Measurements from ENCODE around the gene DNAJB7.
"Not testable (repeated sequence)": the region's sequence is repeated elsewhere in the genome, so short reads cannot be mapped to it uniquely, and the experiment has no call there.

DNAJB7 gene

DNA sequence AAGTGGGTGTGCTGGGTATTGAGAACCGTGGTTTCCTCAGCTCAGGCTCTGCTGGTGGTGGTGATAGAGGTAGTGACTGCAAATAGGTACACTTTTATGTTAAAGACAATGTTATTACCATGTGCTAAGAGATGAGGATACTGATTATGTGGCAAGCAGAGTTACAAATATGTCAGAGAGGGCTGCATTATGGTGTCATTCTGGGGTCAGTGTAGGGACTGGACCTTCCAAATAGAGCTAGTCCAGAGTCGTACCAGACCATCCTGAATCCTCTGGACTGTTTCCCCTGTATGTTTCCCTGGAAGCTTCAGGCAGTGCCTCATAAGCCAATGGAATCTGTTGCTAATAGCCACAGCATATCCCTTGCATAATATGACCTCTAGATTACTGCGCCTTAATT is at the start of gene DNAJB7:
Gene DNAJB7, minus strand, starts transcription at position 101 of the 400 bp plus-strand sequence. CDS start 119 bp downstream, outside the sequence.
- DNase-seq, result no peak

DNA sequence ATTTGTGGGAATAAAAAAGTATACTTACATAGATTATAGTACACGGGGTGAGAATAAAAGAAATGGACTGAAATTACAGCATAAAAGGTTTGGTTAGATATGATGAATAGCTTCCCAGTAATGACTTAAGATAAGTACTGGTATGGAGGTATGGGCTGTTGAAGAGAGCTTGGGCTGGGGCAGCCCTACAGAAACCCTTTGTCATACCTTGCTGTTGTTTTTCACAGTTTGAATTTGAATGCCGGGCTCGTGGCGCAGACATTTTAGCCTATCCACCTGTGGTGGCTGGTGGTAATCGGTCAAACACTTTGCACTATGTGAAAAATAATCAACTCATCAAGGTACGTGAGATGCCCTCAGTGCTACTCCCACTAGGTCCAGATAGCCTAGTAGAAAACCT is 47.0 kb upstream of the DNAJB7 start:
- no peak for DNase-seq

DNA sequence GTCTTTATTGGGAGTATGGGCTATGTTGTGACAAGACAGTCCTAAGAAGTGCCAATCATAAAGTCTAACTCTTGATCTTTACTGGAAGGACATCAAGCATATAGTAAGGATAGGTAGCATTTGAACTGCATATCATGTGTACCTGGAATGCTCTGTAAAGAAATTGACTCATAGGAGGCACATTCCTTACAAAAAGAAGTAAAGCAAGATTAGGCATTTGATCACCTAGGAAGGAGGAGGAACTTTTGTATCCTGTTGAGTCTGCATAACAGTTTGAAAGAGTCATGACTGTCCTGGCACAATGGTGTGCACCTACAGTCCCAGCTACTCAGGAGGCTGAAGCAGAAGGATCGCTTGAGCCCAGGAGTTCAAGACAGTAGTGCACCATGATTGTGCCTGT is 42.2 kb upstream of the DNAJB7 start:
- no peak for DNase-seq

DNA sequence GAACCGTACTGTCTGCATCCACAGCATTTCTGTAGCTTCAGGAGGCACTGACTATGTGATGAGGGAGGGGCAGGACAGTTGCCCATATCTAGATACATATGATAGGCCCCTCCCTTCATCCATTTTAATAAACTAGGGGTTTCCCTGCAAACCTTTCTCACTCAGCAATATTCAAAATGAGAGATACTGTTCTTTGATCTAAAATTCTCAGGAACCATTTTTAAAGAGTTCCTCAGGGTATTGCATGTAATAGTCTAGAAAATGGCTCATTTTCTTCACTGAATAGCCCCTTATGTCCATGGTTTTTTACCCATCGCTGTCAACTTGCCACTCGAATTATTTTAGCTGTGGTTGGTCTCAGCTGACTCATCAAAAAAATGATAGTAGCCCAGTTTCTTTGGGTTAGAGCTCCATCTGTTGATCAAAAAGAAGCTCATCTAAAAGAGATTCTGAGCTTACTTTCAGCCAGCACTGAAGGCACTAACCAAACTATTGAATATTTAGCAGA is 37.0 kb upstream of the DNAJB7 start:
- no peak for DNase-seq

DNA sequence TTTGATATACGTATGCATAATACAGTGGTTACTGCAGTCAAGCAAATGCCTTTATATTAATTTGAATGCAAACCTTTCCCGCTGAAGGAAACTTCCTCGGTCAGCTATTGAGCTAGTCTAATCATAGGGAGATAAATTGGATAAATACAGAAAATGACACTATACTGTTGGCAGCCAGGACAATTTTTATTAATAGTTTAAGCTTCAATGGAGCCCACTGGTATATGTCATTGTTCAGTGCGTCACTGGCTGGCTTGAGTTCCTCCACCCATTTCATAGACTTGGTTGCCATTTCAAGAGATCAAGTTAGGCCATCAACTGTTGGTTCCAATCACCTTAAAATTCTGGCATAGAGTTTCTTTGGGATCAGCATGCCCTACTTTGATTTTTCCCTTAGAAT is 32.5 kb upstream of the DNAJB7 start:
- DNase-seq, result no peak

DNA sequence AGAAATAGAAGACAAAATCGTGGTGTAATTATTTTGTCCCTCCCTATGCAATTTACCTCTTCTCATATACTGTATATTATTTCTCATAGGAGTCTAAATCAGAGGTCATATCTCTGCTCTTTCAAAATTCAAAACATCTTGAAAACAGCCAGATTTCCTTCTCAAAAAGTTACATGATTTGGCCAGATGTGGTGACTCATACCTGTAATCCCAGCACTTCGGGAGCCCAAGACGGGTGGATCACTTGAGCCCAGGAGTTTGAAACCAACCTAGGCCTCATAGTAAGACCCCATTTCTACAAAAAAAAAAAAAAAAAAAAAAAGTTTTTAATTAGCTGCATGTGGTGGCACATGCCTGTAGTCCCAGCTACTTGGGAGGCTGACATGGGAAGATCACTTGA is 29.0 kb upstream of the DNAJB7 start:
- DNase-seq, result no peak

DNA sequence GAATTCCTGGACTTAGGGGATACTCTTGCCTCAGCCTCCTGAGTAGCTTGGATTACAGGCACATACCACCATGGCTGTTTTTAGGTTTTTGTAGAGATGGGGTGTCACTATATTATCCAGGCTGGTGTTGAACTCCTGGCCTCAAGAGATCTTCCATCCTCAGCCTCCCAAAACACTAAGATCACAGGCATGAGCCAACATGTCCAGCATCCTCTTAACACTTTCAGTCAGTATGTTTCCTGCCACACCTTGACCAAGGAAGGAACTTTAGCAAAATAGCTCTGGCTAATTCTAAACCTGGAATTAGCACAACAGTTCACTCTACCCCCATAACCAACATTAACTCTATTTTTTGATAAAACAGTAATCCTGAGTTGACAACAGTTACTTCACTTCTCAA is 27.2 kb upstream of the DNAJB7 start:
- DNase-seq, result no peak

DNA sequence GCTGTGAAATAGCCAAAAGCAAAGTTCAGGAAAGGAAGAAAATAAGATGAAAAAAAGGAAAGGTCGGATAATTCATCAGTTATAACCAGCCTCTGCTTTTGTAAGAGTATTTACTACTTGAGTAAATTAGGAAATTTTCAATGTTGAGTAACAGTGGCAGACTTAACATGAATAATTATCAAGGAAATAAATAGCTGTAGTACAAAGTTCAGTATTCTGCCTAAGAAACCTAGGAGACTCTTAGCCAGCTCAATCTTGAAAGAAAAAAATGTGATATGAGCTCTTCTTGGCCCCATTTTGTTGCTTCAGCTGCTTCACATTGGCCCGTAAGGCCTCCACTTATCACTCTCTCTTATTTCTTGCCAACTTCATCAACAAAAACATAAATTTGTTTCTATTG is 17.0 kb upstream of the DNAJB7 start:
- no peak for DNase-seq

DNA sequence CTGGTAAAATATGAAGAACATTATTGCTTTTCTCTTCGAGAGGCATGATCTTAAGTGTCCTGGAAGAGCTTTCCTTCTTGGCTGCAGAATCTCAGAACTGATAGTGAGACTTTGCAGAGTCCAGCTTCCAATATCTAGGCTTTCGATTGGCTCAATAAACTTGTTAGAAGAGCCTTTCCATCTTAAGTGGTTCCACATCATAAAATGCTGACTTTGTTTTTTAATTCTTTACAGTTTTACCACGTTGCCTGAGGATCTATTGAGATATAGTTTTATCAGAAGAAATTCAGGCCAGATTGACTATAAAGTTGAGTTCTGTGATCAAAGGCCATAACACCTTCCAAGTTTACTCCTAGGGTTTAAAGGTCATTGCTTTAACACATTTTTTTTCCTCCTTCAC is 15.6 kb upstream of the DNAJB7 start:
- DNase-seq, result no peak

DNA sequence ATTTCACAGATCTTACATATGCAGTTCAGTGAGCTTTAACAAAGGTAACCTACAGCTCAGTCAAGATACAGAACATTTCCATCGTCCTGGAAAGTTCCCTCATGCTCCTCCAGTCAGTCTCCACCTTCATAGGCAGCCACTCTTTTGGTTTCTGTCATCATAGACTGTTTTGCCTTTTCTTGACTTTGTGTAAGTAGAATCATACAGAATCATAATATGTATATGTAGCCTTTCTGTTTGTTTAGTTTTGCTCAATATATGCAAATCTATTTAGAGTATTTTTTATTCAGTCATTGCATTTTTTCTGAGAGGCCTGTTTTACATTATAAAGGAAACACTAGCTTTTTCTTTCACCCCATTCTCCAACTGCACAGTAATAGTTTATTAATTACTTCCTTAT is 15.0 kb upstream of the DNAJB7 start:
- no peak for DNase-seq

DNA sequence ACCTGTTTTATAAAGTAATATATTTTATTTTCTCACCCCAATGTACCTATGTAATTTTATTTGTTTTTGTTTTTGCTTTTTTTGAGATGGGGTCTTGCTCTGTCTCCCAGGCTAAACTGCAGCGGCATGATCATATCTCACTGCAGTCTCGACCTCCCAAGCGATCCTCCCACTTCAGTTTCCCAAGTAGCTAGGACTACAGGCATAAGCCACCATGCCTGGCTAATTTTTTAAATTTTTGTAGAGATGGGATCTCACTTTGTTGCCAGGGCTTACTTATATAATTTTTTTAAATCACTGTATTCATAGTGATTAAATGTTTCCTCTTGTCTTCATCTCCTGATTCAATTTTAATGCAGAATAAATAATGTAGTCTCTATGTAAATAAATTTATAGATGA is 13.2 kb upstream of the DNAJB7 start:
- DNase-seq, result no peak

DNA sequence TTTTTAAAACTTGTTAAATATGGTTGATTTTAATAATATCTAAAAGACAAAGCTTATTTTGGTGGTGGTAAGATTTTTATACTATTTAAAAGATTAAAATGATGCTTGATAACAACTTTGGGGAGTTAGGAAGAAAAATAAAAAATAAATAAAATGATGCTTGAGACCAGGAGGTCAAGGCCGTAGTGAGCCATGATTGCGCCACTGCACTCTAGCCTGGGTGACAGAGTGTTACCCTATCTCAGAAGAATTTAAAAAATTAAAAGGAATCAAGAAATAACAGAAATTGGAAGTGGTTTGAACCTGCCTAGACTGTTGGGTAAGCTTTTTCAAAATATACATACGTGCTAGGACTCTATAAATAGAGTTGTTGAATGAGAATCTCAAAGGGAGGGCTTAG is 12.1 kb upstream of the DNAJB7 start:
- no peak for DNase-seq

DNA sequence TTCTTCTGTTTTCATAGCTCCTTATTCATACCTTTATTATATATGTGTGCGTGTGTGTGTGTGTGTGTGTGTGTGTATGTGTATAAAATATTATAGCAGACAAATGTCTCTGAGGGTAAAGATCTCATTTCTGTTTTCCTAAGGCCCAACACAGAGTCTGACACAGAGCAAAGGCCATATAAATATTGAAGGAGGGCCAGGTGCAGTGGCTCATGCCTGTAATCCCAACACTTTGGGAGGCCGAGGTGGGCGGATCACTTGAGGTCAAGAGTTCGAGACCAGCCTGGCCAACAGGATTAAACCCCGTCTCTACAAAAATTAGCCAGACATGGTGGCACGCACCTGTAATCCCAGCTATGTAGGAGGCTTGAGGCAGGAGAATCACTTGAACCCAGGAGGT is 6.5 kb upstream of the DNAJB7 start:
- DNase-seq, result not testable (repeated sequence)

DNA sequence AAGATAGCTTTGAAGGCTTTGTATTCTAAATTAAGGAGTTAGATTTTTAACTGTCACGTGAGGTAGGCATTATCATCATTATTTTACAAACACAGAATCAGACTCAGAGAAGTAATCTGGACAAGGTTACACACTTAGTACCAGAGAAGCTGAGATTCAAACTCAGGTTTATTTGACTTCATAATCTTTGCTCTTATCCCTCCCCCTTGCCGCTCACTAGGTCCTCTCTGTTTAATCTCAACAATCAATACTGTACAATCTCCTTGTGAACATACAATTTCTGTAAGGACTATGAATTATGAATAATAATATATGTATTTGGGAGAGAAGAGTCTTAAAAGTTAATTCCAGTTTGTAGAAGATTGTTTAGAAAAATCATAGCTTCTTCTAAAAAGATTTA is 5.2 kb upstream of the DNAJB7 start:
- DNase-seq, result no peak

DNA sequence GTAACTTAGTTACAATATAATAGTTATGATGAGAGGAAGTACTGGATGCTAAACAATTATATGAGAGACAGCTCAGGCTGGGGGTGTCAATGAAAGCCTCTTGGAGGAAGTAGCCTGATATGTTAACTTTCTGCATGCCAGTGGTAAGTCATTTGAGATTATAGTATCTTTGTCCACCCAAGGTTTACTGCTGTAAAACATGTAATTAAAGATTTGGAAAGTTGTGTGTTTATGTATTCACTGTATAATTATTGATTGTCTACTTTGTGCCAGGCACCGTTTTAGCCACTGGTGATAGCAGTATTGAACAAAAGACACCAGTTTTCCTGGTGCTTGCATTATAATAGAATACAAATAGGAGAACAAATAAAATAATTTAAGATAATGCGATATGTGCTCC is 624 bp upstream of the DNAJB7 start:
- no peak for DNase-seq

DNA sequence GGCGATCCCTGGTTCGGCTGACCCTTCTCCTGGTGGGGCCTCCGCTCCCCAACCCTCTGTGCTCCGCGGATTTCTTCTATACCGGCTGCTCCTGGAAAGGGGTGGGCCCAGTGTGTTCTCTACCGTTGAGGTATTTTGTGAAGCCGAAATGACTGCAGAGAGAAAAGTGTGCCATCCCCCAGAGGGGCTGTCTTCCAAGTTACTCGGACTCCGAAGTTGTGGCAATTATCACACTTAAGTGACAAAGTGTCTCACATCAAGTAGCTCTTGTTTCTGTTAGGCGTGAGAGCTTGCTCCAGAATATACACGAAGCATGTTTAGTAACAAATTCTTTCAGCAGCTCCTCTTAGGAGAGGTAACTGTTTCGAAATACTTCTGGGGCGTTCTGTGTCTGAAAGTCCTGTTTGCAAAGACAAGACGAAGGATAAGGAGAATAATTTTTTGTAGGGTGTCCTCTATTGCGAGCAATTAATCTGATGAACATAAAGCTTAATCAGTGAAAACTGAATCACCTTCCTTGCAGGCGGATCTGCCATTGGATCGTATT is 4.5 kb downstream of the DNAJB7 start:
- DNase-seq, result no peak

DNA sequence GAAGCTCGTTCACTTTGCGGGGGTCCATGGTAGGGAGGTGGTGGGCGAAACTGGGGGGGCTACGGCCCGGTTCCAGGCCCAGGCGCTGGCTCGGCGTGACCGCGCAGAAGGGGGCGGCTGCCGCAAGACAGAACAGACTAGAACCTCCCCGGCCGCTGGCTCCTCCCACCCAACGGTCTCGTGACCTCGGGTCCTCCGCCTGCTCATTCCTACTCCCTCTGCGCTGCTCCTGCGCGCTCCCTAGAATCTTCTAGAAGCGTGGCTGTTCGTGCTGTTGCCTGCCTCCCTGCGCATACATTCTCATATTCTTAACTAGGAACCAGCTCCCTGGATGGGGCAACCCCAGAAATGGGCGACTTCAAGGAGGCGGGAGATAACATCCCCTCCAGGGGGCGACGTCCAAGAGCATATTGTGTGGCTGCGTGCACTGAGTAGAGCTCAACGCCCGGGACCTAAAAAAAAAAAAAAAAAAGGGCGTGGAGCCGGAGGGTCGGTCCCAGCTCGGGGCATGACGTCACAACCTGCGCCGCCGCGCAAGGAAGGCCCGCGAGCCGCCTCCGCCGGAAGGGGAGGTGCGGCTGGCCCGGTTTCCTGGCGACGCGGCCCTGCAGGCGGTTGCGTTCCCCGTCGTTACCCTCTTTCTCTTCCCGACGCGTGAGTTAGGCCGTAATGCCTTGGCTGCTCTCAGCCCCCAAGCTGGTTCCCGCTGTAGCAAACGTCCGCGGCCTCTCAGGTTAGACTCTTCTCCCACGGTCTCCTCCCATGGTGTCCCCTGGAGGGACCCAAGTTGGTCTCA is 5.2 kb downstream of the DNAJB7 start, which contains the start of the genes ST13 and XPNPEP3:
Gene ST13, minus strand, starts transcription at position 127 of the 796 bp plus-strand sequence. Its CDS starts 99 bp downstream, at position 28.
Gene XPNPEP3, plus strand, starts transcription at position 636 of the 796 bp plus-strand sequence. Its CDS starts 34 bp downstream, at position 670.
- DNase-seq, result peak; percentile 74

DNA sequence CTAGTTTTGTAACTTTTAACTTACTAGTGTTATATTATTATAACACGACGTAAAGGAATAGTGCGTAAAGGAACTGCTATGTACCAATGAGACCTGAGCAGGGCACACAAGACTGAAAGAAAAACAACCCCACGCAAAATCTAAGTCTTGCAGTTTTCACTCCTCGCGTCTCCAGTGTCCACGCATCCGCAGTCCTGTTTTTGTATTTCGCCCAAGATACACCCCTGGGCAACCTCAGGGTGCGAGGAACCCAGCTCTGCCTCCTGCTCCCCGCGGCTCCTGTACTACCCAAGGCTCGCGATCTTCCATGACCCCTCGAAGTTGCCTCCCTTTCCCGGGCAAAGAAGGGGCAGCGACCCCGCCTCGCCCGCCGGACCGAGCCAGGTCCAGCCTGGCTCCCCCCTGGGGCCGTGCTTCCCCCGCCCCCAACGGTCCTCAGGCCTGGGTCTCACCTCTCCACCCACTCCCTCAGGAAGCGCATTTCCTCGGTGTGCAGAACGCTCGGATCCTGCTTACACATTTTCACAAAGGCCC is 5.9 kb downstream of the DNAJB7 start:
- DNase-seq, result no peak

DNA sequence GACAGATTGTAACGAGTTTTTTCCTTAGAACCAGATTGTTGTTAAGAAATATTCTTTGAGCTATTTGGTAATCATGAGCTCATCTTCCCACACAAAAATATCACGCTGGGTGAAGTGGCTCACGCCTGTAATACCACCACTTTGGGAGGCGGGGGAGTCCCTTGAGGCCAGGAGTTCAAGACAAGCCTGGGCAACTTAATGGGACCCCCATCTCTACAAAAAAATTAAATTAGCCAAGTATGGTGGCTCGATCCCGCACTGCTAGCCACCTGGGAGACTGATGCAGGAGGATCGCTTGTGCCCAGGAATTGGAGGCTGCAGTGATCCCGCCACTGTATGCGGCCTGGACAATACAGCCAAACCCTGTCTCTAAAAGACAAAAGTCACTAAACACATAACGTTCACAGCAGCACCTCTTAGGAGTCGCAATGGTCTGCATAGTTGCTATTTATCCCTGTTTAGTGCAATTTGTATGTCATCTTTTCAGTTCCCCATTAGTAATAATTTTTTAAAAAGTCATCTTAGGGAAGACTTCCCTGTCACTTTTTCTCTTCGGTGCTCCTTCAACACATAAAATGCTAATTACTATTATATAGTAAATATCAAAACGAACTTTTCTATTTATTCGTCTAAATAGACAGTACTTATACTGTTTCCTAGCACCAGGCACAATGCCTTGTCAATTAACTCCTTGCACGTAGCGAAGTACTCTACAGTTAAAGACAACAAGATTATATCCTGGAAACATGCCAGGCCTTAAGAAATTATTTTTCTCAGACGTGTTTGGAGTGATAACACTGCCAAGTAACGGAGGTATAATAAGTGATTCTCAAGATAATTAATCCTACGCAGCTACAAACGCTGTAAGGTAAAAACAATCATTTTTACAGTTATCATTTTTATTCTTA is 6.6 kb downstream of the DNAJB7 start:
- DNase-seq, result no peak

DNA sequence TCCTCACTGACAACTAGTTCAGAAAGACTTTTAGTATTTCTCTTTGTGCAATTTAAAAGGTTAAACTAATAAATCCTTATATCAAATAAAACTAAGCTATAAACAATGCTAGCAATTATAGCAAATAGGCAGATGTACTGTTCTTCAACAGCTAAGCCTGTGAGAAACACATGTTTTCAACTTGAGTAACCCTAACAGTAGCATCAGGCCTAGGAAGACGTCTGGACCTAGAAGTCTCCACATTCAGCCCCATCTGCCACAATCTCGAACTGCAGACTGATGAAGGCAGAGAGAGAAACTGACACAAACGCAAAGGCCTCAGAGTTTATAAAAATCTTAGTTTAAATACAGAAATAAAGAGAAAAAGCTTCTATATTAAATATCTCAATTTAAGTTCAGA is 8.0 kb downstream of the DNAJB7 start:
- DNase-seq, result no peak

DNA sequence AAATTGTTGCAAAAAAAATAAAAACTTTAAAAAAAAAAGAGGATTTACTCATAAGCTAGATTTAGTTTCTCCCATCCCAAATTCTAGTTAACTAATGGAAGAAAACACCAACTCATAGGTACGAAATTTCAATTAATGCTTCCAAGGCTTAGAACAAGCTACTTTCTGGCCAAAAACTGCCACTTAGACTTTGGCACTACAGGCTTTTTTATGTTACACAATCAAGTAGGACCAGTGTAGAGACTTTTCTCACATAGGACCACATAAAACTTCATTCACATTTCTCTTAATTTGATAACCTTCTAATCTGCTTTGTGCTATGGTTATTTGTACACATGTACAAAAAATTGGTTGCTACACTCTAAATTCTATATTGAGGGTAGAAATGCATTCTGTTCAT is 8.6 kb downstream of the DNAJB7 start:
- DNase-seq, result no peak

DNA sequence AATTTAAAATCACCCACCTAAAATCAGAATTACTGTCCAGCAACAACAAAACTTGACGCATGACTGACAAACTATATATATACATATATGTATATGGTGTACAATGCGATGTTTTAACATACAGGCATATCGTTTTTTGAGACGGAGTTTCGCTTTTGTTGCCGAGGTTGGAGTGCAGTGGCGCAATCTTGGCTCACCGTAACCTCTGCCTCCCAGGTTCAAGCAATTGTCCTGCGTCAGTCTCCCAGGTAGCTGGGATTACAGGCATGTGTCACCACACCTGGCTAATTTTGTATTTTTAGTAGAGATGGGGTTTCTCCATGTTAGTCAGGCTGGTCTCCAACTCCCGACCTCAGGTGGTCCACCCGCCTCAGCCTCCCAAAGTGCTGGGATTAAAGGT is 16.1 kb downstream of the DNAJB7 start:
- DNase-seq, result not testable (repeated sequence)

DNA sequence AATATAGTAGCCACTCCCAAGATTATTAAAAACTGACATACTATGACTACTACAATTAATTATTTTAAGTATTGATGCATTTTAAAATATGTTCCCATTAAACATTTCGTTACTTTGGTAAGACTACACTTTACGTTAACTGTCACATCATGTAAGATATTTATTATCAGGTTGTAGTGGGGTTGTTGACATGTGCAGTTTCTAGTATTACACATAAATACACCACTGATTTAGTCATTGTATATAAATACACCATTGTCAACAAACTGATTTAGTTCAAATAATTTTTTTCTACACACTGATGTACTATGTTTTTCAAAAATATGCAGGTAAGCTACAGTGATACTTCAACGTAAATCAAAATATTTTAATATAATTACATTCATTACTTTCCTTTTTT is 17.0 kb downstream of the DNAJB7 start:
- DNase-seq, result no peak
